Measurements from ENCODE around the gene MAPK14. TPM values are rescaled to one million over a fixed set of nuclear protein-coding genes. Genes with fewer than 3 reads are reported as not detected.

MAPK14 gene
- total RNA-seq, 2 donors from 2014 or later = 62.2 to 76.1 TPM

GRCh38 chr6:36023996-36024795 is 3.4 kb upstream of the MAPK14 start, which contains the start of gene SLC26A8:
TSS of gene SLC26A8 (minus strand) at chr6:36024641. CDS start at chr6:36019707, 4,934 bp downstream.
- no peak for DNase-seq
- Histone ChIP-seq H3K4me1 (no peaks in the 10 kb centered on the region), H3K27ac (no peak within 1 kb of the TSS), H3K27me3 (no peaks in the 10 kb centered on the region), H3K9me3 (no peaks in the 10 kb centered on the region), H3K36me3 (no peaks in the 10 kb centered on the region), H3K9ac (ENCODE audit: low read depth in 2 of 2, low read length in 2 of 2) (no peak within 1 kb of the TSS), H3K4me3 (peak within 1 kb of the TSS; percentile 12)
- TF ChIP-seq CTCF (IDR thresholded peaks at IDR 0.05) = no peak
- intact Hi-C loops (cut with DNase I) = loop anchor here (5.0 to 10.0 kb wide), 2 partner anchors 173 to 331 kb away; partner anchors contain the start of gene BRPF3

GRCh38 chr6:36025260-36025931 is 2.2 kb upstream of the MAPK14 start:
- H3K27ac ChIP-seq = no peak overlapping the region
- no peak for TF ChIP-seq CTCF (IDR thresholded peaks at IDR 0.05)
- no peak overlapping the region for H3K9ac ChIP-seq (ENCODE audit: low read depth in 2 of 2, low read length in 2 of 2)
- H3K4me3 ChIP-seq = no peak overlapping the region
- no peak for DNase-seq
- H3K9me3 ChIP-seq = no peaks in the 10 kb centered on the region
- intact Hi-C loops (cut with DNase I) = loop anchor here (10.0 kb wide), 1 partner anchor 329 kb away; no protein-coding TSS in a partner anchor
- H3K4me1 ChIP-seq = no peaks in the 10 kb centered on the region
- H3K36me3 ChIP-seq = no peaks in the 10 kb centered on the region
- H3K27me3 ChIP-seq = no peaks in the 10 kb centered on the region

- DNase-seq = no peak
- no peak overlapping the region for H3K27ac ChIP-seq
- no peaks in the 10 kb centered on the region for H3K36me3 ChIP-seq
- H3K9me3 ChIP-seq = no peaks in the 10 kb centered on the region
- H3K4me3 ChIP-seq = no peak overlapping the region
- no peak overlapping the region for H3K9ac ChIP-seq (ENCODE audit: low read depth in 2 of 2, low read length in 2 of 2)
- H3K4me1 ChIP-seq = no peaks in the 10 kb centered on the region
- intact Hi-C loops (cut with DNase I) = loop anchor here (2.0 to 10.0 kb wide), 2 partner anchors 69 to 329 kb away; no protein-coding TSS in a partner anchor
- no peaks in the 10 kb centered on the region for H3K27me3 ChIP-seq
- TF ChIP-seq CTCF (IDR thresholded peaks at IDR 0.05) = no peak
Measured at GRCh38 chr6:36025932-36026327, 1.7 kb upstream of the MAPK14 start.

GRCh38 chr6:36028088-36028876 is 674 bp downstream of the MAPK14 start:
- DNase-seq = peak; percentile 52
- Histone ChIP-seq H3K9me3 (no peaks in the 10 kb centered on the region), H3K27me3 (no peaks in the 10 kb centered on the region), H3K4me1 (no peaks in the 10 kb centered on the region), H3K4me3 (peak overlapping the region; percentile 96), H3K36me3 (no peaks in the 10 kb centered on the region), H3K27ac (peak overlapping the region; percentile 98), H3K9ac (ENCODE audit: low read depth in 2 of 2, low read length in 2 of 2) (peak overlapping the region; percentile 86 to 100)
- intact Hi-C loops (cut with DNase I) = loop anchor here (10.0 kb wide), 1 partner anchor 327 kb away; no protein-coding TSS in a partner anchor
- TF ChIP-seq CTCF (IDR thresholded peaks at IDR 0.05) = no peak

GRCh38 chr6:36028877-36029324 is 1.3 kb downstream of the MAPK14 start:
- H3K4me3 ChIP-seq = peak overlapping the region; percentile 96
- peak; percentile 79 for DNase-seq
- peak overlapping the region; percentile 98 for H3K27ac ChIP-seq
- H3K4me1 ChIP-seq = no peaks in the 10 kb centered on the region
- H3K9me3 ChIP-seq = no peaks in the 10 kb centered on the region
- intact Hi-C loops (cut with DNase I) = loop anchor here (10.0 kb wide), 1 partner anchor 326 kb away; no protein-coding TSS in a partner anchor
- no peak for TF ChIP-seq CTCF (IDR thresholded peaks at IDR 0.05)
- no peaks in the 10 kb centered on the region for H3K27me3 ChIP-seq
- H3K36me3 ChIP-seq = no peaks in the 10 kb centered on the region
- peak overlapping the region; percentile 86 to 100 for H3K9ac ChIP-seq (ENCODE audit: low read depth in 2 of 2, low read length in 2 of 2)

Data from colonic mucosa (tissue), 4 donors.